ENCODE data around the gene ITGA1.
"Not testable (repeated sequence)": the region's sequence is repeated elsewhere in the genome, so short reads cannot be mapped to it uniquely, and the experiment has no call there.

Gene ITGA1

GRCh38 chr5:52801329-52801728 lies 13.6 kb downstream of the ITGA1 start:
- no peak for DNase-seq (ENCODE audit: low read depth in 2 of 2)

GRCh38 chr5:52802272-52802973 lies 14.7 kb downstream of the ITGA1 start:
- DNase-seq (ENCODE audit: low read depth in 2 of 2), result no peak

DNA sequence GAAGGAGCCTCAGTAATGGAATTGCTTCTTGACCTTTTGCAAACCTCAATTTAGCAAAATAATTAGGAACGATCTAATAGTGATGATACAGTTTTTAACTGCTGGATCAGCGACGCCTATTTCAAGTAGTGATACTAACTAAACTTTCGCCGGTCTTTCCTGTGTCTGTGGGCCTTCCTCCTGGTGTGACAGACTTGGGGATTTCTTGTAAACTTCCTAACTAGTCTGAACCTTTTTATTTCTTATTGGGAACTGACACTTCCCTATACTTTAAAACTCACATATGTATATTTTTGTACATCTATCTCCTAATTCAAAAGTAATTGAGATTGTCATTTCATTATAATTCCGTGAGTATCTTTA lies 15.2 kb downstream of the ITGA1 start:
- DNase-seq (ENCODE audit: low read depth in 2 of 2), result no peak

- DNase-seq (ENCODE audit: low read depth in 2 of 2), result no peak
Observed at GRCh38 chr5:52804387-52804791, 16.7 kb downstream of the ITGA1 start.

GRCh38 chr5:52804981-52805380 lies 17.3 kb downstream of the ITGA1 start:
- DNase-seq (ENCODE audit: low read depth in 2 of 2), result no peak

DNA sequence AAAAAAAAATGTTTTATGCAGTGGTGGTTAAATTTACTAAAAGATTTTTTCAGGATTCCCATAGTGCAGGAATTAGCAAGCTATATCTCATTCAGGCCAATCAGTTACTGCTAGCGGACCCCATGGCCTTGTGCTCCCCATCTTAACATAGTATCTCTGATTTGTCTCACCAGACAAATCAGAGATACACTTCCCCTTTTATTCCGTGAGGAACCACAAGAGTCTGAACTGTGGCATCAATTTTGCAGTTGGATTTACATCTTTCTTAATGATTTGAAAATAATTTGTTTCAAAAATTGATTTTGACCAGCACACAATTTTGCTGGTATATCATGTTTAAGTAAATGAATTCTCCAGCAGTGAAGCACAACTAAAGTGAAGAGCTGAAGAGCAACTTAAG lies 17.9 kb downstream of the ITGA1 start:
- no peak for DNase-seq (ENCODE audit: low read depth in 2 of 2)

GRCh38 chr5:52807037-52807436 lies 19.3 kb downstream of the ITGA1 start:
- DNase-seq (ENCODE audit: low read depth in 2 of 2), result no peak

GRCh38 chr5:52807723-52808122 lies 20.0 kb downstream of the ITGA1 start:
- no peak for DNase-seq (ENCODE audit: low read depth in 2 of 2)

GRCh38 chr5:52808316-52808901 lies 20.7 kb downstream of the ITGA1 start:
- DNase-seq (ENCODE audit: low read depth in 2 of 2), result no peak

- no peak for DNase-seq (ENCODE audit: low read depth in 2 of 2)
Observed at GRCh38 chr5:52809884-52810283, 22.2 kb downstream of the ITGA1 start.

GRCh38 chr5:52810426-52810825 lies 22.7 kb downstream of the ITGA1 start:
- DNase-seq (ENCODE audit: low read depth in 2 of 2), result no peak

GRCh38 chr5:52811067-52811749 lies 23.5 kb downstream of the ITGA1 start:
- no peak for DNase-seq (ENCODE audit: low read depth in 2 of 2)

DNA sequence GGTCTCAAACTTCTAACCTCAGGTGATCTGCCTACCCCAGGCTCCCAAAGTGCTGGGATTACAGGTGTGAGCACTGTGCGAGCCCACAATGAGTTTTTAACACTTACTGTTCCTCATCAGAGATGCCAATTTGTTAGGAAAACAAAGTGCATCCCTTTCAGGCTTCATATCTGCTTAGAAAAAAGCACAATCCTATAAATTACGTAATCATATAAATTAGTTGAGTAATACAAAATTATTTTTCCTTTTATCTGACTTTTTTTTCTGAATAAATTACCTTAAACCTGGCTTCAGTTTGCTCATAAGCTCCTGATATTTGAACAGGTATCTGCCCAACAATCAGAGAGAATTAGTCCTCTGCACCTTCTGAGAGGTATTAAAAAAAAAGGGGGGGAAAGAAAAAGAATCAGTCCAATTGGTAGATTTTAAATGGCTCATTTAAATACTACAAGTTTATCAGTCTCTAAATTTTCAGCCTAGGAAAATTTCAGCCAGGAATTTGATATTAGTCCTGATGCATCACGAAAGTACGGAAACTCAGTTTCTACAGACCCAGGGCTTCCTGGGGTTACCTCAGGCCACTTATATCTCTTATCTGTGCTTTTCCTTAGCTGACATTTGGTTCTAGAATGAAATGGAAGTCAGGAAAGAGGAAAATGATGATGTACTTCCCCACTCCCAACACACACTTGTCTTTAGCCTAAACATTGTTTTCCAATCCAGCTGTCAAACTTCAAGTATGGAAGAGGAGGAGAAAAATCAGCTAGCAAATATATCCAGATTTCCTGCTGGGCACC lies 26.8 kb downstream of the ITGA1 start:
- DNase-seq (ENCODE audit: low read depth in 2 of 2), result no peak

DNA sequence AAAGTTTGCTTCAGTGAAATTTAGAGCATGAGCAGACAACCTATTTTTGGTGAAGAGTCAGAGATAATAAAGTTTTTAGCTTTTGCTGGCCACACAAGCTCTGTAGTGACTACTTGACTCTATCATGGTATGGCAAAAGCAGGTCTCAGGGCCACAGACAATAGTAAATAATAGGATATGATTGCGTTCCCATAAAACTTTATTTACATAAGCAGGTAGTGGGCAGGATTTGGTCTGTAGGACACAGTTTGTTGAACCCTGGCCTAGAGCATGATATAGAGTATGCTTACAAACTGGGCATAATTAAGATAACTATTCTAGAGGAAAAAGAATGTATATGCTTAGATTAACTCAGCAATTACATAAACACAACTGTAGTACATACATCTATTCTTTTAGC lies 30.1 kb downstream of the ITGA1 start:
- DNase-seq (ENCODE audit: low read depth in 2 of 2), result no peak

DNA sequence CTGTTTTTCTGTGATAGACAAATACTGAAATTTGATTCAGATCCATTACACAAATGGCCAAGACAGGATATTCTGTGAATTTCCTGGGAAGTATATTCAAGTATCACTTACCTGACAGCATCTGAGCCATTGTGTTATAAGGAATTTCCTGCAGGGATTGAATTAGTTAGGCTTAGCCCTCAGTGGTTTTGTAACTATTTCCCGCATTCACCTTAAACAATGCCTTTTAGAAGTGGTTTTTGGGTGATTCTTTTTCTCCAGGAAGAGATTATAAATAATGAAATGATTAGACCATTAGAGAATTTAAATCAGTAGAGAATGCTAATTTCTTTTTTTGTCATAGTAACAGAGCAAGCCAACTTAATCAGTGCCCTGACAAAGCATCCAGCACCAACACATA lies 30.6 kb downstream of the ITGA1 start:
- DNase-seq (ENCODE audit: low read depth in 2 of 2), result no peak

DNA sequence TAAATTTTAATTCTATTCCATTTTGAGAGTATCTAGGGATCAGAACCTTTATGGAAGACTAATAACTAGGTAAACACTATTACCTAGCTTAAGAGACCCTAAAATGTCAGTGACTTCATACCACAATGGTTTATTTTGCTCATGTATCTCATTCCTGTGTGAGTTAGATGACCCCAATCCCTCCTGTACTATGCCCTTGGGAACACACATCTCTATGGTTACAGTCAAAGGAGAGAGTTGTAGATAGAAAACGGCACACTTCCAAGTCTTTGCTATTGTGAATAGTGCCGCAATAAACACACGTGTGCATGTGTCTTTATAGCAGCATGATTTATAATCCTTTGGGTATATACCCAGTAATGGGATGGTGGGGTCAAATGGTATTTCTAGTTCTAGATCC lies 31.1 kb downstream of the ITGA1 start:
- DNase-seq (ENCODE audit: low read depth in 2 of 2), result not testable (repeated sequence)

- DNase-seq (ENCODE audit: low read depth in 2 of 2), result no peak
Observed at GRCh38 chr5:52821901-52822300, 34.2 kb downstream of the ITGA1 start.

DNA sequence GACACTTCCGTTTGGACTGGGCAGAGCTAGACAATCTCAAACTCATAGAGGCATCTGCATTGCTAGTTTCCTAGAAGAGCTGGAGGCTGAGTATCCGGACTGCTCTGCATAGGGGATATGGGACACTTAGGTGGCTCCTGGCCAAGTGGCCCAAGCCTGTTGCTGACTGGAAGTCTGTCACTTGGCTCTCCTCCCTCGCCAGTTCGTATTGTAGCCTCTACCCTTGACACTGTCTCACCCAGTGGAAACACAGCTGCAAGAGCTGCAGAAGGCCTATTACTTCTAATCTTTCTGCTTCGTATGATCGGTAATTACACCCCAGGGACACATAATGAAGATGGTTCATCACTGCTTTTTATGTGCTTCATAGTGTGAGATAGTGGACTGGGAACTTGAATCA lies 34.7 kb downstream of the ITGA1 start:
- no peak for DNase-seq (ENCODE audit: low read depth in 2 of 2)

GRCh38 chr5:52824827-52825226 lies 37.1 kb downstream of the ITGA1 start:
- DNase-seq (ENCODE audit: low read depth in 2 of 2), result no peak

DNA sequence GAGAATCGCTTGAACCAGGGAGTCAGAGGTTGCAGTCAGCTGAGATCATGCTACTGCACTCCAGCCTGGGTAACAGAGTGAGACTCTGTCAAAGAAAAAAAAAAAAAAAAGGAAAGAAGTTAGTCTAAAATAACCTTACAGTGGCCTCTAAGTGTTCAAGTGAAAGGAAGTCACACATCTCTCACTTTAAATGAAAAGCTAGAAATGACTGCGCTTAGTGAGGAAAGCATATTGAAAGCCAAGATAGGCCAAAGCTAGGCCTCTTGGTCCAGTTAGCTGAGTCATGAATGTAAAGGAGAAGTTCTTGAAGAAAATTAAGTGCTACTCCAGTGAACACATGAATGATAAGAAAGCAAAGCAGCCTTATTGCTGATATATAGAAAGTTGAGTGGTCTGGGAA lies 38.1 kb downstream of the ITGA1 start:
- DNase-seq (ENCODE audit: low read depth in 2 of 2), result no peak

DNA sequence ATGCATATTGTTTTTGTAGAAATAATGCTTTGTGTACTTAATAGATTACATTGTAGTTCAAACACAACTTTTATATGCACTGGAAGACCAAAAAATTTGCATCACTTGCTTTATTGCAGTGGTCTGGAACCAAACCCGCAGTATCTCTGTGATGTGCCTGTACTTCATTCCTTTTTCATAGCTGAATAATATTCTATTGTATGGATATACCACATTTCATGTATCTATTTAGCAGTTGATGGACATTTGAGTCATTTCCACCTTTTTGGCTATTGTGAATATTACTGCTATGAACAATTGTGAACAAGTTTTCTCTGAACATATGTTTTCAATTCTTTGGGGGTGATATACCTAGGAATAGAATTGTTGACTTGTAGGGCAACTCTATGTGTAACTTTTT lies 40.1 kb downstream of the ITGA1 start:
- DNase-seq (ENCODE audit: low read depth in 2 of 2), result no peak

DNA sequence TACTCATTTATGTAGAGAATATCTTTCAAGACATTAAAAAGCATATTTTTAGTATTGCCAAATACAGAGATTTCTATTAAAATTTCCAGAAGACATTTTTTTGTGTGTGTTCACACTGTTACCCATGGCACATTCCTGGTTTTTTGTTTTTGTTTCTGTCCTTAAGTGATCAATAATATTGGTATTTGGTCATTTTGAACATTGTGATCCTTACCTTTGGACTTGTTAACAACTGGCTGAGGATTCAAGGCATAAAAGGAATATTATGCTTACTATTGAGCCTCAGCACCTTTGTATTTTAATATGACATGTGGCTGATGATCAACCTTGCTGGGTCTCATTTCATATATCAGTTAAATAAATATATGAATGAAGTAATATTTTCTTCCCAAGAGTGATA lies 41.9 kb downstream of the ITGA1 start:
- no peak for DNase-seq (ENCODE audit: low read depth in 2 of 2)

- DNase-seq (ENCODE audit: low read depth in 2 of 2), result no peak
Observed at GRCh38 chr5:52830650-52831049, 42.9 kb downstream of the ITGA1 start.

Measured in activated CD4-positive, alpha-beta T cell treated with anti-CD3 and anti-CD28 coated beads for 24 hours (primary cell).